T-helper 22 cell (primary cell): ENCODE measurements around the gene KRT76.
"Not testable (repeated sequence)": the region's sequence is repeated elsewhere in the genome, so short reads cannot be mapped to it uniquely, and the experiment has no call there.

Source experiments
- DNase-seq: peaks from one replicate; pipeline ENCODE4 v3.0.0-alpha.2; 2020; ENCODE audit warnings: low read depth

The KRT76 gene

GRCh38 chr12:52796839-52797528, 19.8 kb upstream of the KRT76 start:
- DNase-seq = no peak

GRCh38 chr12:52796429-52796794, 19.3 kb upstream of the KRT76 start:
- no peak for DNase-seq

- DNase-seq = no peak
Observed at GRCh38 chr12:52795694-52796428, 18.7 kb upstream of the KRT76 start, which contains the start of gene KRT3. Gene KRT3, minus strand, starts transcription at chr12:52796117. Its CDS starts 75 bp downstream, at chr12:52796042.

DNA sequence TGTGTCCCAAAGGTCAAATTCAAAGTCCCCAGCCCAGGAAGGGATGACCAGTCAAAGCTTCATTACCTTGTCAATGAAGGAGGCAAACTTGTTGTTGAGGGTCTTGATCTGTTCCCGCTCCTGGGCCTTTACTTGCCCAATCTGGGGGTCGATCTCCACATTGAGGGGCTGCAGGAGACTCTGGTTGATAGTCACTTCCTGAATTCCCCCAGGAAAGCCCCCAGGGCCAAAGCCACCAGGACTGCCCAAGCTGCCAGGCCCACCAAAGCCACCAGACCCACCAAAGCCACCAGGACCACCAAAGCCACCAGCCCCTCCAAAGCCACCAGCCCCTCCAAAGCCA, 18.2 kb upstream of the KRT76 start:
- DNase-seq = not testable (repeated sequence)

DNA sequence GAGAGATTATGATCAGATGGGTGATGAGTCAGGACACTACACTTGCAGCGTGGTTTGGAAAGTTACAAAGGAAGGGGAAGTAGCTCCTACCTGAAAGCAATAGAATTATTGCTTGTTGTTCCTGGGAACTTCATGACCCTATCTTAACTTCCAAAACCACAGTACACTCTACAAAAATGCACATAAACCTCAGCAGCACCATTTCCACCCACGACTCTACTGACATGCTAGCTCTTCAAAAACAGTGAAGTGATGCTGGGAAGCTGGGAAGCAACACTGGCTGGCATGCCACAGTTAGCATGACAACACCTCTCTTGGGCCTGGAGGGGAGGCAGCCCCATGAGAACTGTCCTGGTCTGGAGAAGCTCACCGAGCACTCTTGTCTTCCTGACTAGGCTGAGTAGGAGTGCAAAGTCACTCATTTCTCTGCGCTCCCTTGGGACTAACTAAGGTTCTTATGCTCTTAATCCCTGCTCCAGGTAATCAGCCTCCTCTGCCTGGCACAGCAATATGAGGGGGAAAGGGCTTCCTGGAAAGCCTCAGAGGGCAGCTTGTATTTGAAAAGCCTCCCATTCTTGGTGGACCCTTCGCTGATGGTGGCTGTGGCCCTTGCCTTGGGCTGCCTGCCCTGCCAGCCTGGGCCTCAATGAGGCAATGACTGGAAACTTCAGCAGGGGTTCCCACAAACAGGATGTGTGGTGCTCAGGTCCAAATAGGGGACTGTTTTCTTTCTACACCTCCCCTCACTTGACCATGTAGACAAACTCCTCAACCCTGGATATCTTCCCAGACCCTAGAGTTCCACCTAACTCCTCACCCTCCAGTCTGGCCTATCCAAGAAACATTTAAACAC, 17.6 kb upstream of the KRT76 start:
- no peak for DNase-seq

- DNase-seq = no peak
Observed at GRCh38 chr12:52792185-52793029, 15.3 kb upstream of the KRT76 start.

DNA sequence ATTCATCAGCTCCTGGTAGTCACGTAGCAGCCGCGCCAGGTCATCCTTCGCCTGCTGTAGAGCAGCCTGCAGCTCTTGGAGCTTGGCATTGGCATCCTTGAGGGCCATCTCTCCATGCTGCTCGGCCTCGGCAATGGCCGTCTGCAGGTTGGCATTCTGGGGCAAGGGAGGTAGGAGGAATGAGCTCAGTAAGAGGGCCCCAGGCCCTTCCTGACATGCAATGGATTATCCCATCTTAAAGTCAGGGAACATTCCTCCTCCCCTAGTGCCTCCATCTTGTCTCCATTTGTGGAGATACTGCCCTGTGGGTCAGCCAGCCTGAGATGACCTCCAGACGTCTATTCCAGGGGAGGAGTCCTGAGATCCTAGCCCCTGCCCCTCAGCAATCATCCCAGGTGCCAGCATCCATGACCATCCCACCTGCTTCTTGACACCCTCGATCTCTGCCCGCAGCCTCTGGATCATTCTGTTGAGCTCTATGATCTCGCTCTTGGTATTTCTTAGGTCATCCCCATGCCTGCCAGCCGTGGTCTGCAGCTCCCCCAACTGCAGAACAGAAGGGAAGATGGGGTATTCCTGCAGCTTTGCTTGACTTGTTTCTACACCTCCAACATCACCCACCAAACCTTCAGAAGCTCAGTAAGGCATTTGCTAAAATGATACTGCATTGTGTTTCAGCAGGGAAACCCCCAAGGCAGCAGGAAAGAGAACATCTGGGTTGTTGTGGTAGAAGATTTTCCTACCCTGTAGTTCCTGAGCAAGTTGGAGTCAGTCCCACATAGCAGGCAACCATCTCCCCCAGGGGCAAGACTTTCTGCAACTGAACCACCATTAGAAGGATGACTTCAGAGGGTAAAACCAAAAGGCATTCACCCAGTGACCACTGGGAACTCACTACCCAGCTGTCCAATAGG, 14.4 kb upstream of the KRT76 start:
- no peak for DNase-seq

DNA sequence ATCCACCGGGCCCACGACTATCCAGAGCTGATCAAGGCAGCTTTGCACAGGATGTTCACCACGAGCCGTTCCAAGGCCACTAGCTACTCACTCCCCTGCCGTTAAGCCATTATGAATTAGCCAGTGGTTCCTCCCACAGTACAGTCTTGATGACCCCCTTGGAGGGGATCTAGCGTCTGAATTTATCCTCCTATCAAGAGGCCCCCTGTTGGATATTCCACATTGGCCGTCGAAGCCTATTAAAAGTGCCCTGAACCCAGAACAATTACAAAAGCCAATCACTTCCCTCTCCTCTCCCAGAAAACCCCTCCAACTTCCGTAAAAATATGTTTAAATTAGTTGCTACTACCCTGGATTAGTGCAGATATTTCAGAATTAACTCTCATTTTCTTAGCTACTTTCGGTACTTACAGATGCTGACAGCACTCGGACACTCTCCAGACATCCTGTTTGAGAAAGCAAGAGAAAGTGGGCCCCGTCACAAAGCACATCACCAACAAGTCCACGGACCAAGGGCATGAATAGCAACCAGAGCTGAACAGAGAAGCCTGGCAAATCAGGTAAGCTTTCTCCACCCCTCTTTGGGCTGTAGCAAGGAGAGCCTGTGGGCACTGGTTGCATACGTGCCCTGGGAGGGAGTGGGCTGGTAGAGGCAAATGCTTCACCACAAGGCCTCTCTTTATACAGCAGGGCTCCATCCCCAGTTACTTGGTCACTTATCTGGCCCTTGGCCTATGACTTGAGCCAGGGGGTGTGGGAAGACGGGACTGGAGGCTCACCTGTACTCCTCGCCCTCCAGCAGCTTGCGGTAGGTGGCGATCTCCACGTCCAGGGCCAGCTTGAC, 13.5 kb upstream of the KRT76 start:
- DNase-seq = no peak

DNA sequence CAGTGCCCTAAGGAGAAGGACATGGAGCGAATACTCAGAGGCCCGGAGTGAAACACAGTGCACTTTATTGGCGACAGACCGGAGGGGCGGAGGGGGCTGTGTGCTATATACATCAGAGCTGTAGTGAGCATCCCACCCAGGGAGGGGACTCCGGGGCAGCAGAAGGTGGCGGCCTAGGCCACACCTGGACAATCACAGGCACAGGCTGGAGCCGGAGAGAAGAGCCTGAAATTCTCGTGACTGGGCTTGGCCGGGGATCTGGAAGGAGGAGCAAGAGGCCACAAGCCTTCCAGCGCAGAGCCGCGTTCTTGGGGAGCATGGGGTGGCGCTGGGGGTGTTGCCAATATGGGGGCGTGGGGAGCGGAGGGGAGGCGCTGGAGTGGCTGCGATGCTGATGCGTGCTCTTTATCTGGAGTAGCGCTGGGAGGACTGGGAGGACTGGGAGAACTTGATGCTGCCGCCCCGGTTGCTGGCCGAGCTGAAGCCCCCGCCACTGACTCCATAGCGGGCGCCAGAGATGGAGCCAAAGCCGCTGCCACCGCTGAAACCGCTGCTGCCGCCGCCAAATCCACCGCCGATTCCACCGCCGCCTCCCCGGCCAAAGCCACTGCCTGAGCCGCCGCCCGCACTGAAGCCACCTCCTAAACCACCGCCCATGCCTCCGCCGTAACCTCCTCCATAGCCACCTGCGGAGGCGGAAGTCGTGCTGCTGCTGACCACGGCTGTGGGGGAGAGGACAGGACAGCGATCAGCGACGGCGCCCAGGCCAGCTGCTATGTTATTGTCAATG, 12.7 kb upstream of the KRT76 start:
- DNase-seq = no peak

- DNase-seq = no peak
Observed at GRCh38 chr12:52788876-52789636, 11.9 kb upstream of the KRT76 start.

- no peak for DNase-seq
Observed at GRCh38 chr12:52788192-52788875, 11.2 kb upstream of the KRT76 start.

GRCh38 chr12:52787324-52788191, 10.4 kb upstream of the KRT76 start:
- DNase-seq = no peak

DNA sequence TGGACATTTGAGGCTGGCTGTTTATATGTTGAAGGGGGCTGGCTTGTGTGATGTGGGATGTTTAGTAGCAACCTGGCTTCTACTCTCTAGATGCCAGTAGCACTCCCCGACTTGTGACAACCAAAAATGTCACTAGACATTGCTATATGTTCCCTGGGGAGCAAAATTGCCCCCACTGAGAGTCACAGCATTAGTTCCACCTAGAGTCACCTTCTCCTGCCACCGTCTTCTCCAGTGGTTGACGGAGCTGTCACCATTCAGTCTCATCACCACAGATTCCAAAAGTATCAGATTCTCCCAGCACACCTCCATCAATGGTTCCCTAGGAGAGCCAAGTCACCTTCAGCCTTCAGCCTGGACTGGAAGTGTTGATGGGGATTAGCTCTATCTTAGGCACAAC, 7.8 kb upstream of the KRT76 start:
- no peak for DNase-seq

GRCh38 chr12:52783563-52784316, 6.6 kb upstream of the KRT76 start:
- no peak for DNase-seq

DNA sequence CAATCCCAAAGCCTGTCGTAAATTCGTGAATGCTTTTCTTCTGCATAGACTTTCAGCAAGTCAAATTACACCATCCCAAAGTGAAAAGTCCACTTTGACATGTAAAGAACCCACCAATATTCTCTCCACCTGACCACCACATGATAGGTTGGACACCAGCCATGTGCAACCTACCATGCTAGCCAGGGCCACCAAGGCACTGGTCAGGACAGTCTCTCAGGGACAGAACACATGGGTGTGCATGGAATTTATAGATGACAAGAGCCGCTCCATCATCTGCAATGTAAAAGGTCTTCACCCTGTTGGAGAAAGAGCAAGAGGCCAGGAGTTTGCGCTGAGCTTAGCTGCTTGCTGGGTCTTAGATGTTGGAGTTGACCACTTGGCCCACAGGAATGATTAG, 5.4 kb upstream of the KRT76 start:
- no peak for DNase-seq
